Measurements from ENCODE around the gene KIF26B.
"Not testable (repeated sequence)": the region's sequence is repeated elsewhere in the genome, so short reads cannot be mapped to it uniquely, and the experiment has no call there.

The KIF26B gene

DNA sequence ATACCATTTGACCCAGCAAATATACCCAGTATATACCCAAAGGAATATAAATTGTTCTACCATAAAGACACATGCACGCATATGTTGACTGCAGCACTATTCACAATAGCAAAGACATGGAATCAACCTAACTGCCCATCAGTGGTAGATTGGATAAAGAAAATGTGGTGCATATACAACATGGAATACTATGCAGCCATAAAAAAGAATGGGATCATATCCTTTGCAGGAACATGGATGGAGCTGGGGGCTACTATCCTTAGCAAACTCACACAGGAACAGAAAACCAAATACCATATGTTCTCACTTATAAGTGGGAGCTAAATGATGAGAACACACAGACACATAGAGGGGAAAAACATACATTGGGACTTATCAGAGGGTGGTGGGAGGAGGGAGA lies 585.6 kb downstream of the KIF26B start:
- not testable (repeated sequence) for H3K27me3 Mint-ChIP-seq, H3K4me1 Mint-ChIP-seq, H3K27ac Mint-ChIP-seq, H3K4me3 Mint-ChIP-seq, ATAC-seq, DNase-seq
- peaks cover 12 to 35% of the 10 kb centered on the region in 2 donors for H3K9me3 Mint-ChIP-seq

DNA sequence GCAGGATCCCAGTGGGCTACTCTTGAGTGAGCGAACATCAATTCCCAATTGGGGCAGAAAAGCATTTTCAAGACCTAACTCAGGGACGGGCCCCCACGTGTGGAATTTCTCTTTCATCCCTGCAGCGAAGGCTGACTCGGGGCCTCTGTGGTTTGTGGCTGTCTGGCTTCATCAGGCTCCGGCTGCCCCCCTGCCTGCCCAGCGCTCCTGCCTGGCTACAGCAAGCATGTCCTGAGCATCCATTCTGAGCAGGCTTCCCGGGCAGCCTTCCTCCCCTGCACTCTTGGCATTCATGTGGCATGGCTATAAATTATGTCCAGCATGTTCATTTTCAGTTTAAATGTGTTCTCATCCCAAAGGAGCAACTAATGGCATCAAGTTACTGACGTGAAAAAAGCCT lies 588.1 kb downstream of the KIF26B start:
- Mint-ChIP-seq H3K9me3 (peaks cover 25 to 46% of the 10 kb centered on the region in 2 donors), H3K27me3 (no peaks in the 10 kb centered on the region), H3K27ac (no peak overlapping the region), H3K4me1 (no peaks in the 10 kb centered on the region), H3K4me3 (no peak overlapping the region)
- ATAC-seq: no peak
- no peak for DNase-seq

DNA sequence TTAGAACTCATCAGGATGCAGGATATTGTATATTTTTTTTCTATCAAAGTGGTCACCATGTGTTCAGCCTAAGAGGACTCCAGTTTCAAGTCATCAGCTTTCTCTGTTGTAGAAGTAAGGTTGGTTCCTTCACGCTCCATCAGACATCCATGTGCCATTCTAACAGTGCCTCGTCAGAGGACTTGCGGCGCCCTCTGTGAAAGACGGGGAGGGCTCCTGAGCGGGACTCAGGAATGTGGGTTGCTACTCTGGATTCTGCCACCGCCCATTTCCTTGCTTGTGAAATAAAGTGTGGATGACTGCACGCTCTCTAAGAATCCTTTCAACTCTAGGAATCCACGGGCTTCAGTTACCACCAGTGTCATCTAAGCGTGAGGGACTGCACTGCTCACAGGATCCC lies 593.5 kb downstream of the KIF26B start:
- Mint-ChIP-seq H3K27me3 (no peaks in the 10 kb centered on the region), H3K4me3 (no peak overlapping the region), H3K4me1 (no peaks in the 10 kb centered on the region), H3K27ac (no peak overlapping the region), H3K9me3 (peaks cover 22 to 54% of the 10 kb centered on the region in 2 donors)
- DNase-seq (no peak), ATAC-seq (no peak)

DNA sequence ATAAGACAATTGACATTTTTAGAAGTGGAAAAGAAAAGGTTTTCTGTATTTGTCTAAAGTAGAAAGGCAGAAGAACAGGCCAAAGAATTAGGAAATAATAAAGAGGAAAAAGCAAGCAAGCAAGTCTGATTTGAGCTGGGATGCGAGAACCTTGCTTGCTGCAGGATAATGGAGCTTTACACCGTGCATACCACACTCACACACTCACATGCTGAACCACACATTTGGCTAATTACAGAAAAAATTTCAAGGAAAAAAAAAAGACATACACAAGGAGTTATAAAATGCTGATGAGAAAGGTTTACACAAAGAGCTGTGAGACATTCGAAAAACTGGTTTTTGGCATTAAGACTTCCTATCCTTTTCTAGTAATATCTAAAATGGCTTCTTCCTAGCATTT lies 593.9 kb downstream of the KIF26B start:
- DNase-seq (no peak), ATAC-seq (no peak)
- Mint-ChIP-seq H3K4me1 (no peaks in the 10 kb centered on the region), H3K27ac (no peak overlapping the region), H3K4me3 (no peak overlapping the region), H3K27me3 (no peaks in the 10 kb centered on the region), H3K9me3 (peaks cover 22 to 54% of the 10 kb centered on the region in 2 donors)

DNA sequence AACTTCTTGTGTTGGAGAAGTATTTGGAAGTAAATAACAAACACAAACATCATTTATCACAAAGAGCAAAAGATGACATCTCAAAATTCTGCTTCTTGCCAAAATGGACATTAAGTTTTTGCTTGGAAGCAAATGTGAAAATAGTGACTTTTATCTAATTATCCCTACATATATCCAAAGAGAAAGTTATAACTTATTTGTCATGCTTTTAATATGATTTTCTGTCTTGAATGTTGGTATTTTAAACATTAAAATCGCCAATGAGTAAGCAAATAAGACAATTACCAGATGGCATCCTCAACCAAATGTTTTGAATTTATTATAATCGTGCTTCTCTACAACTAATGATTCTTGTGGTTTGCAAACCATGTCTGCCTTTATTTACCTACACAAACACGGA lies 594.3 kb downstream of the KIF26B start:
- Mint-ChIP-seq H3K9me3 (peaks cover 22 to 51% of the 10 kb centered on the region in 2 donors), H3K27ac (no peak overlapping the region), H3K4me3 (no peak overlapping the region), H3K27me3 (no peaks in the 10 kb centered on the region), H3K4me1 (no peaks in the 10 kb centered on the region)
- DNase-seq (no peak), ATAC-seq (no peak)

DNA sequence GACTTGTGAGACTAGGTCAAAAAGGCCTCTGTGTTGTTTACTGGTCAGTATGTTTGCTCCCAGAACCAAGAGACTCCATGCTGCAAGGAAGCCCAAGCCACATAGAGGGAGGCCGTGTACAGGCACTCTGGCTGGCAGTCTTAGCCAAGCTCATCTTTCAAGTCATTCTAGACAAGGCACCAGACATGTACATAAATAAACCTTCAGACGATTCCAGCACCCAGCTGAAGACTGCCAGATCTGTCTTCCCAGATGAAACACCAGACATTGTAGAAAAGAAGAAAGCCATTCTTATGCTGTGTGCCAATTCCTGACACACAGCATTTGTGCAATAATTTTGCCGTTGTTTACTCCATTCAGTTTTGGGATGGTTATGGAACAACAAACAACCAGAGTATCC lies 595.5 kb downstream of the KIF26B start:
- no peak for DNase-seq
- Mint-ChIP-seq H3K4me1 (no peaks in the 10 kb centered on the region), H3K9me3 (peaks cover 18 to 41% of the 10 kb centered on the region in 2 donors), H3K4me3 (no peak overlapping the region), H3K27me3 (no peaks in the 10 kb centered on the region), H3K27ac (no peak overlapping the region)
- ATAC-seq: no peak

DNA sequence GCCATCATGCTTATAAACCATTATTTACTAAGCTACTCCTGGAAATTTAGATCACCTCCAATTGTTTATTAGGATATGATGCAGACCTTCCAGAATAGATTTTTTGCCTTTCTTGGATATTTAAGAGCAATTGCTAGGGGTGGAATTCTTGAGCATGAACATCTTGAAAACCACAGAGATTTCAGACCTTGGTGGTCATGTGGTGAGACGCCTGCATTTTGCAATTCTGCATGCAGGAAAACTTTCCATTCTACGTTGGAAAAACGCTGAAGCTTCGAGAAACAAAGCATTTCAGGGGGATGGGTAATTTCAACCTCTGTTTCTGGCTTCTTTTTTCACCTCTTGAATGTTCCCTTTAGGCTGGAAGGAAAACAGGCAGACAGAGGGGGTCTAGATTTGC lies 596.3 kb downstream of the KIF26B start:
- ATAC-seq: no peak

DNA sequence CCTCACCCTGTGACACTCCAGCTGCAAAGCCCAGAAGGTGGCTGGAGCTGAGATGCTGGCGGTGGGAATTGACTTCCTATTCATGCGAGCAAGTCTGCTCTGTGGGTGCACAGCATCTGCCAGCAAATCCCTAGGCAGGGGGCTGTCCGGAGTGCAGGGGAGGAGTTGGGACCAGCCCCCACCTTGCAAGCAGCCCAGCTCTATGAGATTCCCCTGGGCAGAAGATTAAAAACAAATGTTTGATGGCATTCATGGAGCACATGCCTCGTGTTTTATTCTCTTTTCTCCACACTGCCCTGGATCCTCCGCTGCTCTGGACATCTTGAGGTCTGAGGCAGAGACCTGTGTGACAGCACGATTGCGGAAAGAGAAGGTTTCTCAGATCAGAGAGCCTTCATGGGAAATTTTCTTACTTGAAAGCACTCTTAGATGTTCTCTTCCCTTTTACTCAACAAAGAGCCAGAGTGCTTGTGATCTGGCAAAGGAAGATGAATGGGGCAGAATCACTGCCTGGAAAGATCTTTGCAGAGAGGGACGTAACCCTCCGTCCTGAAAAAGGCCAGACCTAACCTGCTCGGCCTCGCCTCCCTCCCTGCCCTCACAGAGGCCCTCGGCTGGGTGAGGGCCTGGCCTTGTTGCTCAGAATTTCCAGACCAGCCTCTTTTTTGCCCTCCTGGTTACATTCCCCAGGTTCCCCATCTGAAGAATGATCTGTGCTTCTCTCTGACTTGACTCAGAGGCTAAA lies 597.1 kb downstream of the KIF26B start:
- H3K27me3 Mint-ChIP-seq: no peaks in the 10 kb centered on the region
- no peaks in the 10 kb centered on the region for H3K4me1 Mint-ChIP-seq
- peaks cover 17 to 42% of the 10 kb centered on the region in 2 donors for H3K9me3 Mint-ChIP-seq
- H3K27ac Mint-ChIP-seq: no peak overlapping the region
- H3K4me3 Mint-ChIP-seq: no peak overlapping the region
- no peak for DNase-seq
- peak; percentile 37 for ATAC-seq

More for the DNA sequence above, 596.3 kb downstream of the KIF26B start:
- Mint-ChIP-seq H3K4me1 (no peaks in the 10 kb centered on the region), H3K27me3 (no peaks in the 10 kb centered on the region), H3K9me3 (peaks cover 19 to 41% of the 10 kb centered on the region in 2 donors), H3K27ac (no peak overlapping the region), H3K4me3 (no peak overlapping the region)
- no peak for DNase-seq

DNA sequence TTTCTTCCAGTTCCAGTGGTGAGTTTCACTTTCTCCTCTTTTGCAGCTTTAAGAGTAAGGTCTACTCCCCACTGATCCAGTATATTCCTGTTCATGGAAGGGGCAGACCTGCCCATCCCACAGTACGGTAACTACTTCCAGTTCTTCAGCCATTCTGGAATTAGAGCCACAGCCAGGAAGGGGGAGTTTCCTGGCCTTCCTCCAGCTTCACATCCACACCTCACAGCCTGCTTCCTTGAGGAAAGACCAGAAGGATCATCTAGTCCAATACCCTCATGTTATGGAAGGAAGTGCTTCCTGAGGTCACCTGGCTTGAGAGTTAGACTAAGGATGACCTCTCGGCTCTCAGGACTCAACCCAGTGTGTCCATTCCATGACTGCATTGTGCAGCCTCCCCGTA lies 597.8 kb downstream of the KIF26B start:
- DNase-seq: no peak

DNA sequence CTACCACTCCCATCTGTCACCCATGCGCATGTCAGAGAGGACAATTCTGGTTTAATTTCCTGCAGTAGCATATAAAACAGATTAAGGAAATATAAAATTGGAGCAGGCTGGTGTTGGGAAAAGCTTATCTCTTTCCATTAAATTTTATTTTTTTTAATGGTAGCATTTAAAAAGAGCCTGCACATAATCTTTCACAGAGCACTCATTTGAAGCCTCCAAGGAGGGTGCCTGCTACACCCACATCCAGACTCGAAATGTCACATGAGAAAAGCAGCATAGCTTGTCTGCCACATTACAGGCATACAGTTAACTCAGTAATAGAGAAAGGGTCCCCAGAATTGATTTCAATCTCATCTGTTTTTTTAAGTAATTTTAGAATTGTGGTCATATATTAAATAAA lies 599.0 kb downstream of the KIF26B start:
- Mint-ChIP-seq H3K9me3 (peaks cover 28 to 58% of the 10 kb centered on the region in 2 donors), H3K27ac (no peak overlapping the region), H3K4me3 (no peak overlapping the region), H3K27me3 (no peaks in the 10 kb centered on the region), H3K4me1 (no peaks in the 10 kb centered on the region)
- DNase-seq (no peak), ATAC-seq (no peak)

More for the DNA sequence above, 597.8 kb downstream of the KIF26B start:
- no peak for ATAC-seq
- Mint-ChIP-seq H3K4me3 (no peak overlapping the region), H3K27ac (peak overlapping the region in 1 of 2 donors; percentile 29), H3K9me3 (peaks cover 17 to 46% of the 10 kb centered on the region in 2 donors), H3K27me3 (no peaks in the 10 kb centered on the region), H3K4me1 (no peaks in the 10 kb centered on the region)

DNA sequence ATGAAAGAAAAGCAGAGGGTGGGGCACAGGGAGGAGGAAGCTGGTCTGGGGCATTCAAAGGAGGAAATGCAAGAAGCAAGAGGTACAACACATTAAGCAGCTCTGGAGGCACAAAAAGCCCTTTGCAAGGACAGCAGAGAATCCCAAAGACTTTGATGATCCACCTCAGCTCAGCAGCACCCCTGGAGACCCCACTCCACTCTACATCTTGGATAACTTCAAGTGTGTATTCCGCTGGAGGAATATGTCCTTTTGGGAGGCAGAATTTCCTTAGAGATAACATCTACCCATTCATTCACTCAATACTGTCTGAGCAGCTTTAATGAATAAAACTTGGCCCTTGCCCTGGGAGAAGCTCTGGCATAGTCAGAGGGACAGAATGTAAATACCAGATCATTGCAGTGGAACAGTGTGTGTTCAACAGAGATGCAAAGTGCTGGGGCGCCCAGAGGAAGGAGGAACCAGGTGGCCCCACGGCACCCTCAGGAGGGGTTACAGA lies 599.7 kb downstream of the KIF26B start:
- Mint-ChIP-seq H3K4me3 (no peak overlapping the region), H3K27ac (no peak overlapping the region), H3K9me3 (peaks cover 32 to 61% of the 10 kb centered on the region in 2 donors), H3K27me3 (no peaks in the 10 kb centered on the region), H3K4me1 (no peaks in the 10 kb centered on the region)
- ATAC-seq (no peak), DNase-seq (no peak)

Measured in stimulated activated naive CD8-positive, alpha-beta T cell treated with anti-CD3 and anti-CD28 coated beads, Interleukin-15, amount 100 ng/mL, for 72 hours (primary cell).